Lung (tissue), 12 donors: ENCODE measurements around the gene SERTAD2. TPM values are rescaled to one million over a fixed set of nuclear protein-coding genes. Genes with fewer than 3 reads are reported as not detected.

Experiments
- ATAC-seq: fragments of 200-7000 bp; cut with Tn5 transposase; one replicate; pipeline ENCODE4 v1.9.1; 2020; ENCODE audit warnings: moderate number of reproducible peaks; ENCODE audit not compliant: insufficient read depth, low FRiP score
- DNase-seq, 3 donors: peaks; one replicate each; pipeline ENCODE4 v3.0.0-alpha.2; 2013 to 2017
- H3K27ac ChIP-seq, 2 donors: one replicate each; pipeline ENCODE4 v1.5.1; 2013; ENCODE audit warnings: mild to moderate bottlenecking in 2 of 2, moderate library complexity in 2 of 2, control low read depth in 1 of 2, inconsistent platforms in 1 of 2, low read depth in 1 of 2, low read length in 1 of 2
- H3K27me3 ChIP-seq, 3 donors: one replicate each; pipeline ENCODE4 v1.5.1; 2013; ENCODE audit warnings: low read length in 2 of 3; ENCODE audit not compliant: control insufficient read depth in 3 of 3, insufficient read depth in 3 of 3
- H3K36me3 ChIP-seq, 4 donors: one replicate each; pipeline ENCODE4 v1.5.1; 2013; ENCODE audit warnings: low read length in 4 of 4, mild to moderate bottlenecking in 1 of 4, moderate library complexity in 1 of 4; ENCODE audit not compliant: control insufficient read depth in 4 of 4, insufficient read depth in 4 of 4
- H3K4me1 ChIP-seq, 5 donors: one replicate each; pipeline ENCODE4 v1.5.1; 2013; ENCODE audit warnings: low read length in 5 of 5, mild to moderate bottlenecking in 2 of 5, moderate library complexity in 1 of 5; ENCODE audit not compliant: control insufficient read depth in 5 of 5, insufficient read depth in 5 of 5
- H3K4me3 ChIP-seq: one replicate; pipeline ENCODE4 v1.5.1; 2013; ENCODE audit warnings: mild to moderate bottlenecking, control low read depth, moderate library complexity
- H3K9ac ChIP-seq, 2 donors: one replicate each; pipeline ENCODE4 v1.5.1; 2013; ENCODE audit warnings: low read length in 2 of 2, control low read depth in 1 of 2; ENCODE audit not compliant: insufficient read depth in 1 of 2
- H3K9me3 ChIP-seq, 4 donors: one replicate each; pipeline ENCODE4 v1.5.1; 2013; ENCODE audit warnings: low read length in 3 of 4, mild to moderate bottlenecking in 1 of 4, moderate library complexity in 1 of 4; ENCODE audit not compliant: control insufficient read depth in 4 of 4, insufficient read depth in 3 of 4
- CTCF ChIP-seq: IDR thresholded peaks from 2 replicates; pipeline ENCODE4 v1.5.1; 2012; ENCODE audit warnings: mild to moderate bottlenecking; ENCODE audit errors: control extremely low read depth, extremely low read depth
- WGBS, 2 donors: extraction: QIAGEN DNeasy Blood & Tissue Kit; methylation state at CpG; one replicate each; pipeline ENCODE4 v1.1.7; 2013; 5-methylcytosine and 5-hydroxymethylcytosine counted together
- polyA plus RNA-seq, 2 donors: library from polyadenylated mRNA; stranded (reverse); fragments of 200-250 nt; gene quantifications; one replicate each; pipeline ENCODE4 v1.2.1, GENCODE V29; 2013
- total RNA-seq, 2 donors: library from RNA; depleted of rRNA in 1 of 2; stranded (reverse); fragments of >200 nt in 1 of 2; gene quantifications; one replicate each; pipeline ENCODE4 v1.2.1, GENCODE V29; 2014 to 2021
- donor health status: control.
- donor health status: control.
- donor health status: Bipolar disorder and iron deficiency.
- donor health status: healthy.
- donor health status: DM: yes; HTN: yes; CAD: no.

The SERTAD2 gene
- total and polyA plus RNA-seq, 4 donors: 7.9 to 26.7 (median 15.4) TPM

DNA sequence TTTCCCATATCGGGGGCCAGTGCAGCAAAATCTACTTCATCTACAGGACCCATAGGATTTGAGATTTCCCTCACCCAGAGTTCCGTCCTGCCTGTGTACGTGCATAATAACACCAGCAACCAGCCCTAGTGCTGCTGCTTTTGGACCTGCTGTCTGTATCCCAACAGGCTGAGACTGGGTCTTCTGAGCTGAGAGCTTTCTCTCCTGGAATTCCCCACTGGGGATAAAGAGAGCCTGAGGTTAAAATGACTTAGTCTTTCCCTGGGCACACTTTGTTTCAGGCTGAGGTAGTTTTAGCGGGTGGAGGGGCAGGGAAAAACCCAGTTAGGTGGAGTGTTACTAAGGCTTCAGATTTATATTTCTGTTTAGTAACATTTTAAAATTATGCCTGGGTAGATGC, 62.5 kb downstream of the SERTAD2 start:
- no peak for DNase-seq
- no peak overlapping the region for H3K4me3 ChIP-seq
- no peak for TF ChIP-seq CTCF
- H3K27me3 ChIP-seq: no peaks in the 10 kb centered on the region
- H3K27ac ChIP-seq: no peak overlapping the region
- no peak overlapping the region for H3K9ac ChIP-seq
- ATAC-seq: no peak
- WGBS, 2 donors: 92 to 95% methylated on average over 4 of the region's 4 CpGs
- H3K9me3 ChIP-seq: no peaks in the 10 kb centered on the region
- peaks cover 2 to 15% (median 12%) of the 10 kb centered on the region in 4 donors for H3K36me3 ChIP-seq
- H3K4me1 ChIP-seq: no peaks in the 10 kb centered on the region

GRCh38 chr2:64587561-64587960, 66.2 kb downstream of the SERTAD2 start:
- H3K36me3 ChIP-seq: peaks cover 2 to 20% (median 11%) of the 10 kb centered on the region in 4 donors
- H3K27ac ChIP-seq: no peak overlapping the region
- H3K4me3 ChIP-seq: no peak overlapping the region
- no peaks in the 10 kb centered on the region for H3K27me3 ChIP-seq
- TF ChIP-seq CTCF: no peak
- no peaks in the 10 kb centered on the region for H3K9me3 ChIP-seq
- H3K9ac ChIP-seq: no peak overlapping the region
- no peaks in the 10 kb centered on the region for H3K4me1 ChIP-seq
- DNase-seq: no peak
- no peak for ATAC-seq

- H3K4me1 ChIP-seq: no peaks in the 10 kb centered on the region
- no peaks in the 10 kb centered on the region for H3K27me3 ChIP-seq
- WGBS, 2 donors: 59 to 63% methylated on average over 6 of the region's 6 CpGs
- H3K4me3 ChIP-seq: no peak overlapping the region
- peaks cover 0 to 23% (median 9%) of the 10 kb centered on the region in 4 donors for H3K36me3 ChIP-seq
- H3K9ac ChIP-seq: no peak overlapping the region
- ATAC-seq (no peak), DNase-seq (peak in 2 of 3 donors; percentile 74 to 80)
- no peaks in the 10 kb centered on the region for H3K9me3 ChIP-seq
- H3K27ac ChIP-seq: no peak overlapping the region
- TF ChIP-seq CTCF: peak; percentile 37
Measured at GRCh38 chr2:64586883-64587481, 66.7 kb downstream of the SERTAD2 start.

DNA sequence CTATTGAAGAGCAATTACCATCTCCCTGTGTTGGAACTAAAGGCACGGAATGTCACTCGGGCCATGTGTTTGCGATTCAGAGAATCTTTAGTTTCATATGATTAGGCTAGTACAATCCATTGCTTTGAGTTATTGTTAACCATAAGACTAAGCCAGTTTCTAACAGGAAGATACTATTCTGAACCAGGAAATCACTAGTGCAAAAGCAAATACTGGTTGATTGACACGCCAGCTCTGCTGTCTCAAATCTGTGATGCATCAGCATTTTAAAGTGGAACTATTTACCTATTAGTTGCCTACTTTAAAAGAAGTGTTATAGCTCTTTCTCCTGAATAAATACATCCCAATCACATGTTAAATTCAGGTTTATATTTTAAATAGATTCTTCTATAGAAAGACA, 67.7 kb downstream of the SERTAD2 start:
- ATAC-seq (no peak), DNase-seq (no peak)
- Histone ChIP-seq H3K9ac (no peak overlapping the region), H3K36me3 (peaks cover 0 to 16% (median 3%) of the 10 kb centered on the region in 4 donors), H3K27ac (no peak overlapping the region), H3K4me3 (no peak overlapping the region), H3K4me1 (peaks cover 0 to under 1% (median 0%) of the 10 kb centered on the region in 5 donors), H3K27me3 (no peaks in the 10 kb centered on the region), H3K9me3 (no peaks in the 10 kb centered on the region)
- no peak for TF ChIP-seq CTCF
- 92 to 93% methylated on average over 4 of the region's 4 CpGs for WGBS, 2 donors
